ENCODE measurements around the gene LRMDA.

DNA sequence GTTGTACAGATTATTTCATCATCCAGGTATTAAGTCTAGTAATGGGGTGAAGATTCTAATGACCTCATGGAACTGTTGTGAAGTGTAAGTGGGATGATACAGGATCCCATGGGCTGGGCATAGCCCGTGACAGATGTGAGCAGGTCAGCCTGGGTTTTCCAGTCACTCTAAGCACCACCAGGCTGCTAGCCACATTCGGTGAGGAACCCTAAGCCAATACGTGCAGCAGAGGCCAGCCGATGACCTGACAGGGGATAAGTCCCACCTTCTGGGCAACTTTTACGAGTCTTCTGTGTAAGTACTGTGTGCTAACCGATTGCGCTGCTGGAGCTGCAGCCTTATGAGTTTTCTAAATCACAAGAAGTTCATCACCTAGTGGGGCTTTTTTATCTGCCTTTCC lies 37.2 kb upstream of the LRMDA start:
- TF ChIP-seq, protein P1, sequence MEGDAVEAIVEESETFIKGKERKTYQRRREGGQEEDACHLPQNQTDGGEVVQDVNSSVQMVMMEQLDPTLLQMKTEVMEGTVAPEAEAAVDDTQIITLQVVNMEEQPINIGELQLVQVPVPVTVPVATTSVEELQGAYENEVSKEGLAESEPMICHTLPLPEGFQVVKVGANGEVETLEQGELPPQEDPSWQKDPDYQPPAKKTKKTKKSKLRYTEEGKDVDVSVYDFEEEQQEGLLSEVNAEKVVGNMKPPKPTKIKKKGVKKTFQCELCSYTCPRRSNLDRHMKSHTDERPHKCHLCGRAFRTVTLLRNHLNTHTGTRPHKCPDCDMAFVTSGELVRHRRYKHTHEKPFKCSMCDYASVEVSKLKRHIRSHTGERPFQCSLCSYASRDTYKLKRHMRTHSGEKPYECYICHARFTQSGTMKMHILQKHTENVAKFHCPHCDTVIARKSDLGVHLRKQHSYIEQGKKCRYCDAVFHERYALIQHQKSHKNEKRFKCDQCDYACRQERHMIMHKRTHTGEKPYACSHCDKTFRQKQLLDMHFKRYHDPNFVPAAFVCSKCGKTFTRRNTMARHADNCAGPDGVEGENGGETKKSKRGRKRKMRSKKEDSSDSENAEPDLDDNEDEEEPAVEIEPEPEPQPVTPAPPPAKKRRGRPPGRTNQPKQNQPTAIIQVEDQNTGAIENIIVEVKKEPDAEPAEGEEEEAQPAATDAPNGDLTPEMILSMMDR (conservative IDR thresholded peaks at IDR 0.05; ENCODE audit: low read depth, low read length): no peak
- no peak for TF ChIP-seq EZH2 (IDR thresholded peaks at IDR 0.05; ENCODE audit: borderline replicate concordance, low read depth, low read length, poor library complexity, severe bottlenecking)
